Activated CD8-positive, alpha-beta T cell treated with anti-CD3 and anti-CD28 coated beads, Interleukin-2, amount 10 ng/mL, durations not matched to agents 7 days and 5 days (primary cell): ENCODE measurements around the gene MUC6. TPM values are rescaled to one million over a fixed set of nuclear protein-coding genes. Genes with fewer than 3 reads are reported as not detected.

Experiments
- ATAC-seq: fragments of 150-1000 bp; cut with Tn5 transposase; one replicate; pipeline ENCODE4 v1.10.0; 2021; ENCODE audit warnings: moderate library complexity
- CTCF ChIA-PET: fragments of 350-600 bp; sonication (Branson Sonifier 250); formaldehyde crosslinking; loops from one replicate; lab custom pipeline; 2021; ENCODE audit warnings: antibody characterized with exemption; lab: Charles Lee
- POLR2A ChIA-PET: fragments of 350-600 bp; sonication (Branson Sonifier 250); formaldehyde crosslinking; loops from one replicate; lab custom pipeline; 2021; ENCODE audit warnings: antibody characterized with exemption; lab: Charles Lee
- DNase-seq: peaks from one replicate; pipeline ENCODE4 v3.0.0-alpha.2; 2020
- H3K27ac Mint-ChIP-seq: one replicate; pipeline ENCODE4 v1.8.0; 2021; ENCODE audit warnings: mild to moderate bottlenecking, mixed read lengths
- H3K27me3 Mint-ChIP-seq: one replicate; pipeline ENCODE4 v1.8.0; 2021; ENCODE audit warnings: low read depth, mixed read lengths
- H3K36me3 Mint-ChIP-seq: one replicate; pipeline ENCODE4 v1.8.0; 2021; ENCODE audit warnings: low read depth, mixed read lengths
- H3K4me1 Mint-ChIP-seq: one replicate; pipeline ENCODE4 v1.8.0; 2021; ENCODE audit warnings: low read depth, mixed read lengths
- H3K4me3 Mint-ChIP-seq: one replicate; pipeline ENCODE4 v1.8.0; 2021; ENCODE audit warnings: mild to moderate bottlenecking, mixed read lengths
- H3K9me3 Mint-ChIP-seq: one replicate; pipeline ENCODE4 v1.8.0; 2022; ENCODE audit warnings: mixed read lengths; ENCODE audit not compliant: insufficient read depth
- total RNA-seq, 2 experiments: library from RNA; stranded (reverse); gene quantifications; one replicate each; pipeline ENCODE4 v1.2.3, GENCODE V29; 2021

MUC6 gene
- total RNA-seq, 2 experiments from 2014 or later, result not detected

DNA sequence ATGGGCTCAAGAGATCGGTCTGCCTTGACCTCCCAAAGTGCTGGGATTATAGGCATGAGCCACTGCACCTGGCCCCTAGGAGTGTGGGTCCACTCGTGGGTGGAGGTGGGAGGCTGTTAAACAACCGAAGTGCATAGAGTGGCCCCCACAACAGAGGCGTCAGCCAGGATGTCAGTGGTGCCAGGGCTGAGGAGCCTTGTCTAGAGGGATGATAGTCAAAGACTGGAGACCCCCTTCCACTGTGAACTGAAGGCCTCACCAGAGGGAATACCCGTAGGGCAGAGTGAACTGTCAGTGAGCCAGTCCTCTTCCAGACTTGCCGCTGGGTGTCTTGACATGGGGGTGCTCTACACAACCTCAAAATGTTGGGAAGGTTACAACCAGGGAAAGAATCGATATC, 72.7 kb downstream of the MUC6 start:
- H3K4me3 Mint-ChIP-seq, result no peak overlapping the region
- peaks cover 13% of the 10 kb centered on the region for H3K4me1 Mint-ChIP-seq
- ChIA-PET CTCF (no interaction called here), POLR2A (no interaction called here)
- peaks cover 25% of the 10 kb centered on the region for H3K36me3 Mint-ChIP-seq
- DNase-seq, result no peak
- no peak overlapping the region for H3K27ac Mint-ChIP-seq
- H3K27me3 Mint-ChIP-seq, result no peaks in the 10 kb centered on the region
- peaks cover 5% of the 10 kb centered on the region for H3K9me3 Mint-ChIP-seq
- ATAC-seq, result no peak

Other genes with a start within 250 kb of the MUC6 start
- gene CEND1, start 246.6 kb downstream of the MUC6 start, total RNA-seq, result 1 to 10 TPM in 1 of 2 experiments, under 1 TPM in 1; 0.61 to 1.9 TPM
- 10 to 100 TPM; 51.2 to 56.4 TPM for gene SLC25A22, start 238.4 kb downstream of the MUC6 start, total RNA-seq
- gene PIDD1, start 231.5 kb downstream of the MUC6 start, total RNA-seq, result 10 to 100 TPM; 59.3 to 60.5 TPM
- gene RPLP2, start 226.8 kb downstream of the MUC6 start, total RNA-seq, result 1,000 to 10,000 TPM; 2,268 to 2,338 TPM
- gene PNPLA2, start 217.8 kb downstream of the MUC6 start, total RNA-seq, result 10 to 100 TPM; 67.3 to 76.6 TPM
- 10 to 100 TPM; 17.2 to 18.7 TPM for gene CRACR2B, start 208.8 kb downstream of the MUC6 start, total RNA-seq
- gene CD151, start 203.8 kb downstream of the MUC6 start, total RNA-seq, result 10 to 100 TPM; 27.0 to 29.7 TPM
- gene POLR2L, start 194.2 kb downstream of the MUC6 start, total RNA-seq, result 100 to 1,000 TPM; 127 to 140 TPM
- gene TSPAN4, start 193.9 kb downstream of the MUC6 start, total RNA-seq, result 10 to 100 TPM; 20.0 to 21.7 TPM
- gene CHID1, start 125.9 kb downstream of the MUC6 start, total RNA-seq, result 10 to 100 TPM; 46.1 to 48.4 TPM
- gene AP2A2, start 110.8 kb downstream of the MUC6 start, total RNA-seq, result 10 to 100 TPM; 40.1 to 54.0 TPM
- not detected for gene MUC2, start 38.2 kb upstream of the MUC6 start, total RNA-seq
- not detected for gene MUC5AC, start 121.2 kb upstream of the MUC6 start, total RNA-seq
- gene MUC5B, start 186.3 kb upstream of the MUC6 start, total RNA-seq, result not detected